Stimulated activated CD4-positive, alpha-beta T cell treated with anti-CD3 and anti-CD28 coated beads, Interleukin-12 subunit alpha, Interleukin-12 subunit beta, amount 100 ng/mL, for 24 hours (primary cell): ENCODE results near the gene TNNI2.
"Not testable (repeated sequence)": the region's sequence is repeated elsewhere in the genome, so short reads cannot be mapped to it uniquely, and the experiment has no call there.

ENCODE experiments used
- DNase-seq, 2 experiments: peaks; one replicate each; pipeline ENCODE4 v3.0.0-alpha.2; 2020; ENCODE audit warnings: low read depth in 2 of 2

TNNI2 gene

GRCh38 chr11:1875093-1875850 lies 36.5 kb downstream of the TNNI2 start:
- no peak for DNase-seq

GRCh38 chr11:1875851-1876301 lies 37.1 kb downstream of the TNNI2 start:
- not testable (repeated sequence) for DNase-seq

- DNase-seq: no peak
These were observed 37.7 kb downstream of the TNNI2 start for GRCh38 chr11:1876361-1877063.

- no peak for DNase-seq
These were observed 38.7 kb downstream of the TNNI2 start for GRCh38 chr11:1877211-1878136.

GRCh38 chr11:1878137-1879031 lies 39.6 kb downstream of the TNNI2 start:
- no peak for DNase-seq

GRCh38 chr11:1879342-1879940 lies 40.7 kb downstream of the TNNI2 start:
- DNase-seq: no peak

GRCh38 chr11:1879941-1880720 lies 41.4 kb downstream of the TNNI2 start:
- DNase-seq: no peak

- DNase-seq: no peak
These were observed 42.1 kb downstream of the TNNI2 start for GRCh38 chr11:1880746-1881441.

- DNase-seq: no peak
These were observed 42.9 kb downstream of the TNNI2 start for GRCh38 chr11:1881442-1882264.

- peak; percentile 59 to 80 for DNase-seq
These were observed 43.8 kb downstream of the TNNI2 start for GRCh38 chr11:1882265-1883238.

- DNase-seq: no peak
These were observed 44.8 kb downstream of the TNNI2 start for GRCh38 chr11:1883346-1884302.

GRCh38 chr11:1884303-1884700 lies 45.5 kb downstream of the TNNI2 start:
- DNase-seq: no peak

GRCh38 chr11:1886551-1886950 lies 47.8 kb downstream of the TNNI2 start:
- not testable (repeated sequence) for DNase-seq

GRCh38 chr11:1887451-1888346 lies 48.9 kb downstream of the TNNI2 start:
- DNase-seq: no peak

- DNase-seq: no peak
These were observed 49.6 kb downstream of the TNNI2 start for GRCh38 chr11:1888347-1888753.
